Liver (tissue), 9 donors: ENCODE data around the gene TOP1. TPM values are rescaled to one million over a fixed set of nuclear protein-coding genes. Genes with fewer than 3 reads are reported as not detected.

ENCODE experiments used
- DNase-seq: peaks from one replicate; pipeline ENCODE4 v3.0.0-alpha.2; 2017; ENCODE audit warnings: low spot score
- H3K27ac ChIP-seq, 2 donors: one replicate each; pipeline ENCODE4 v1.7.0; 2013; ENCODE audit warnings: inconsistent platforms in 2 of 2, low read length in 2 of 2, control low read depth in 1 of 2, low read depth in 1 of 2, mild to moderate bottlenecking in 1 of 2
- H3K27me3 ChIP-seq, 4 donors: one replicate each; pipeline versions ENCODE4 v1.6.1 to v1.7.0; 2013; ENCODE audit warnings: low read length in 3 of 4, inconsistent platforms in 1 of 4, mild to moderate bottlenecking in 1 of 4, moderate library complexity in 1 of 4; ENCODE audit not compliant: control insufficient read depth in 4 of 4, insufficient read depth in 4 of 4
- H3K36me3 ChIP-seq, 4 donors: one replicate each; pipeline versions ENCODE4 v1.6.1 to v1.7.0; 2013; ENCODE audit warnings: low read length in 3 of 4, mild to moderate bottlenecking in 3 of 4, low read depth in 1 of 4, moderate library complexity in 1 of 4; ENCODE audit not compliant: control insufficient read depth in 4 of 4, insufficient read depth in 3 of 4
- H3K4me1 ChIP-seq, 4 donors: one replicate each; pipeline versions ENCODE4 v1.6.1 to v1.7.0; 2013; ENCODE audit warnings: low read length in 3 of 4, mild to moderate bottlenecking in 3 of 4, moderate library complexity in 1 of 4; ENCODE audit not compliant: control insufficient read depth in 4 of 4, insufficient read depth in 4 of 4
- H3K4me3 ChIP-seq, 3 donors: one replicate each; pipeline versions ENCODE4 v1.6.1 to v1.7.0; 2013; ENCODE audit warnings: low read length in 3 of 3, control low read depth in 1 of 3, low read depth in 1 of 3, mild to moderate bottlenecking in 1 of 3
- H3K9ac ChIP-seq, 2 donors: one replicate each; pipeline ENCODE4 v1.7.0; 2013; ENCODE audit warnings: low read length in 2 of 2, mild to moderate bottlenecking in 2 of 2, moderate library complexity in 2 of 2, control low read depth in 1 of 2, low read depth in 1 of 2
- H3K9me3 ChIP-seq, 4 donors: one replicate each; pipeline versions ENCODE4 v1.6.1 to v1.7.0; 2013; ENCODE audit warnings: low read length in 3 of 4; ENCODE audit not compliant: control insufficient read depth in 4 of 4
- CTCF ChIP-seq: fragments of 150-350 bp; IDR thresholded peaks from 2 replicates; pipeline ENCODE4 v1.5.1; 2017; ENCODE audit warnings: improper control_type of control experiment, low read depth, low read length; ENCODE audit not compliant: missing input control
- FOXA1 ChIP-seq: IDR thresholded peaks from 2 replicates; pipeline ENCODE4 v1.6.1; 2016; ENCODE audit warnings: antibody characterized with exemption
- HNF4G ChIP-seq: IDR thresholded peaks from 2 replicates; pipeline ENCODE4 v1.6.1; 2016; ENCODE audit warnings: antibody characterized with exemption
- JUND ChIP-seq, 2 donors: IDR thresholded peaks; 2 replicates each; pipeline ENCODE4 v1.6.1; 2016; ENCODE audit warnings: antibody characterized with exemption in 2 of 2
- NR2F2 ChIP-seq: IDR thresholded peaks from 2 replicates; pipeline ENCODE4 v1.6.1; 2016; ENCODE audit warnings: antibody characterized with exemption
- REST ChIP-seq: IDR thresholded peaks from 2 replicates; pipeline ENCODE4 v1.6.1; 2016; ENCODE audit warnings: antibody characterized with exemption, mild to moderate bottlenecking
- RXRA ChIP-seq, 2 donors: IDR thresholded peaks; 2 replicates each; pipeline ENCODE4 v1.6.1; 2017 to 2018; ENCODE audit warnings: antibody characterized with exemption in 2 of 2, mild to moderate bottlenecking in 1 of 2
- SP1 ChIP-seq: IDR thresholded peaks from 2 replicates; pipeline ENCODE4 v1.6.1; 2018; ENCODE audit warnings: antibody characterized with exemption, mild to moderate bottlenecking
- TAF1 ChIP-seq: conservative IDR thresholded peaks from 2 replicates; pipeline ENCODE4 v1.6.1; 2016; ENCODE audit warnings: antibody characterized with exemption, mild to moderate bottlenecking
- WGBS: extraction: QIAGEN DNeasy Blood & Tissue Kit; methylation state at CpG from one replicate; pipeline ENCODE4 v1.1.7; 2013; 5-methylcytosine and 5-hydroxymethylcytosine counted together
- polyA plus RNA-seq, 2 donors: library from polyadenylated mRNA; stranded (reverse) in 1 of 2; unstranded in 1 of 2; fragments of 200-250 nt in 1 of 2; fragments of >200 nt in 1 of 2; fragmentation: Nextera tagmentation in 1 of 2; extraction: Ambion mirVana in 1 of 2; gene quantifications; one replicate each; pipeline versions ENCODE4 v1.2.1 to v1.2.3, GENCODE V29; 2013 to 2015
- total RNA-seq, 2 donors: library from RNA; depleted of rRNA; stranded (reverse); fragments of >200 nt; gene quantifications; one replicate each; pipeline ENCODE4 v1.2.3, GENCODE V29; 2014
- TF ChIP-seq, protein P1 (sequence below): IDR thresholded peaks from 2 replicates; pipeline ENCODE4 v1.6.1; 2016; ENCODE audit warnings: antibody characterized with exemption
- TF ChIP-seq, protein P2 (sequence below): IDR thresholded peaks from 2 replicates; pipeline ENCODE4 v1.6.1; 2016; ENCODE audit warnings: antibody characterized with exemption
- donor health status: healthy.
- donor health status: healthy.
- donor health status: healthy.
- donor health status: healthy.
- donor health status: healthy.

TOP1 gene
- total and polyA plus RNA-seq, 4 donors, result 13.7 to 62.1 (median 19.4) TPM

DNA sequence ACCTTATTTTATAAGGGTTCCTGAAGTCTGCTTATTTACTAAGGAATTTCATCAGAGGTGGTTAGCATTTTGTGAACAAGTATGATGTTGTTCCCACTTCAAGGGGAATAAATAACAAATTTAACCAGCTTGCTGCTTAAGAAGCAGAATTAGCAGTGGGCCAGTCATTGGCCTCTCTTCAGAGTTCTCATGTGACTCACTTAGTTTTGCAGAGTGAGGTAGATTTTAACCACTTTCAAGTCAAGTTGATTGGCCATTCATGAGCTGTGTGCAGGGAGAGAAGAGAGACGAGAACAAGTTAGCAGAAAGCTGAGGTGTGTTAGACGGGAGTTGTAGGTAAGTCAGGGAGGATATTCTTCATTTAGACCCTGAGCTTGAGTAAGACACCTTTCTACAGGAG, 18.1 kb downstream of the TOP1 start:
- peaks cover 0 to 49% (median 15%) of the 10 kb centered on the region in 4 donors for H3K4me1 ChIP-seq
- no peaks in the 10 kb centered on the region for H3K27me3 ChIP-seq
- DNase-seq, result no peak
- no peaks in the 10 kb centered on the region for H3K9me3 ChIP-seq
- H3K4me3 ChIP-seq, result no peak overlapping the region
- H3K9ac ChIP-seq, result no peak overlapping the region
- TF ChIP-seq FOXA1 (no peak), JUND (IDR thresholded peaks at IDR 0.05) (no peak), TAF1 (no peak), REST (no peak), HNF4G (no peak)
- no peaks in the 10 kb centered on the region for H3K36me3 ChIP-seq
- no peak overlapping the region for H3K27ac ChIP-seq
- WGBS, result 78% methylated on average over 2 of the region's 2 CpGs

- Histone ChIP-seq H3K4me1 (peaks cover 1 to 56% (median 21%) of the 10 kb centered on the region in 4 donors), H3K9me3 (no peaks in the 10 kb centered on the region), H3K36me3 (no peaks in the 10 kb centered on the region), H3K27ac (peak overlapping the region; percentile 48 to 58), H3K4me3 (peak overlapping the region in 2 of 3 donors; percentile 24 to 35), H3K27me3 (no peaks in the 10 kb centered on the region), H3K9ac (peak overlapping the region; percentile 8 to 56)
- no peak for DNase-seq
- TF ChIP-seq SP1 (no peak), HNF4G (no peak), CTCF (no peak), RXRA (IDR thresholded peaks at IDR 0.05) (no peak), JUND (IDR thresholded peaks at IDR 0.05) (no peak), FOXA1 (no peak), NR2F2 (no peak), TAF1 (no peak)
- WGBS, result 54% methylated on average over 5 of the region's 5 CpGs
Measured at GRCh38 chr20:41047279-41047974, 18.8 kb downstream of the TOP1 start.

- no peak for TF ChIP-seq FOXA1
- TF ChIP-seq, protein P1, sequence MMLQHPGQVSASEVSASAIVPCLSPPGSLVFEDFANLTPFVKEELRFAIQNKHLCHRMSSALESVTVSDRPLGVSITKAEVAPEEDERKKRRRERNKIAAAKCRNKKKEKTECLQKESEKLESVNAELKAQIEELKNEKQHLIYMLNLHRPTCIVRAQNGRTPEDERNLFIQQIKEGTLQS, result no peak
- TF ChIP-seq TAF1, result no peak
- TF ChIP-seq, protein P2, sequence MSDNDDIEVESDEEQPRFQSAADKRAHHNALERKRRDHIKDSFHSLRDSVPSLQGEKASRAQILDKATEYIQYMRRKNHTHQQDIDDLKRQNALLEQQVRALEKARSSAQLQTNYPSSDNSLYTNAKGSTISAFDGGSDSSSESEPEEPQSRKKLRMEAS, result peak; percentile 6
- 1% methylated on average over 1 of the region's 1 CpG for WGBS
- peaks cover 4 to 56% (median 21%) of the 10 kb centered on the region in 4 donors for H3K4me1 ChIP-seq
Measured at GRCh38 chr20:41047975-41048305, 19.3 kb downstream of the TOP1 start.

More at GRCh38 chr20:41047975-41048305, 19.3 kb downstream of the TOP1 start:
- Histone ChIP-seq H3K27ac (peak overlapping the region; percentile 58 to 70), H3K4me3 (peak overlapping the region in 2 of 3 donors; percentile 24 to 35), H3K27me3 (no peaks in the 10 kb centered on the region), H3K9me3 (no peaks in the 10 kb centered on the region), H3K9ac (peak overlapping the region; percentile 58 to 91), H3K36me3 (no peaks in the 10 kb centered on the region)
- no peak for DNase-seq
